ENCODE data around the gene HNRNPA2B1.

The HNRNPA2B1 gene

DNA sequence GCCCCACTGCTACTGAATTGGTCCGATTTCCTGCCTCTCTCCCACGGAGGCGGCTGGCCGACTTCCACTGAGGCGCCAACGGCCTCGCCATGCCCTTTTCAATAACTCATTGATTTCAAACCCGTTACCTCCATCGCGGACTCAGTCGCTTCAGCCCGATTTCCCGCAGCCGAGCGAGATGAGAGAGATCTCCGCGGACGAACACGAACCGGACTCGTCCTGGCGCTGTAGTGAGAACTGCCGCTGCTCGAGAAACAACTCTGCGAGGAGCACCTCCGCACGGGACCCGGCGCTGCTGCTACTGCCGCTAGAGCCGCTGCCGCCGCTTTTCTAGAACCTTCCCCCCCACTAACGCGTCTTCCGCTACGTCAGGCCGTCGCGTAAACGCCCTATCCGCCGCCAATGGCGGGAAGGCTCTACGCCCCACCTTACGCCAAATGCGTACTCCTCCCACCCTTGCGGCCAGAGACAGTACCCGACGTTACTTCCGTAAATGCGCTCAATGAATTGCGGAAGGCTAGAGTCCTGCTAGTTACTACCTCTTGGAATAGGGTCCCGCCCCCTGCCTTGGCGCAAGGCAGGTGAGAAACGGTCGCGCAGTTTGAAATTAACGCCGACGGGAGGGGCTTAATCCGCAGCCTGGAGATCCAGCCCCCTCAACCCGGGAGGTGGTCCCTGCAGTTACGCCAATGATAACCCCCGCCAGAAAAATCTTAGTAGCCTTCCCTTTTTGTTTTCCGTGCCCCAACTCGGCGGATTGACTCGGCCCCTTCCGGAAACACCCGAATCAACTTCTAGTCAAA lies at the start of gene HNRNPA2B1:
TSS of gene HNRNPA2B1 (minus strand) at position 303 of the 803 bp plus-strand sequence. CDS start at position 134, 169 bp downstream.
- Histone ChIP-seq H3K4me1 (ENCODE audit: control insufficient read depth, low read depth, low read length) (peaks cover 34% of the 10 kb centered on the region), H3K36me3 (ENCODE audit: control insufficient read depth, low read depth, low read length) (peaks cover 61% of the 10 kb centered on the region), H3K9me3 (ENCODE audit: control insufficient read depth, low read depth, low read length) (peaks cover 6% of the 10 kb centered on the region), H3K4me3 (ENCODE audit: low read length) (peak within 1 kb of the TSS; percentile 99), H3K9ac (ENCODE audit: low read length) (peak within 1 kb of the TSS; percentile 100), H3K27ac (ENCODE audit: low read length) (peak within 1 kb of the TSS; percentile 100), H3K27me3 (ENCODE audit: control insufficient read depth, insufficient read depth, low read length) (no peaks in the 10 kb centered on the region)

DNA sequence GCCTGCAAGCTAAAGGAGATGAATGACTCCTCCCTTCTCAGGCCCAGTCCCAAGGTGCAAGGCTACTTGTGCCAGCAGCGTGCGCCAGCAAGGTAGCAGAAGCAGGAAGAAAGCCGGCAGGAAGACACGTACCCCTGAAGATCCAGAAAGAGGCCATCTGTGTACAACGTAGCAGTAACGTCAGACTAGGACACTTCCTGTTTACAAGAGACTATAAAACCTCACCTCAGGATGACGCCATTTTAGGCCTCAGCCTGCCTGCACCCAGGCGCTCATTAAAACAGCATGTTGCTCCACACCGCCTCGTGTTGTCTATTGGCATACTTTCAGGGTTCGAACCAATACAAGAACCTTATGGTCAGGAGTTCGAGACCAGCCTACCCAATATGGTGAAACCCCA lies 49.7 kb upstream of the HNRNPA2B1 start:
- H3K36me3 ChIP-seq (ENCODE audit: control insufficient read depth, low read depth, low read length), result no peaks in the 10 kb centered on the region
- no peaks in the 10 kb centered on the region for H3K9me3 ChIP-seq (ENCODE audit: control insufficient read depth, low read depth, low read length)
- H3K9ac ChIP-seq (ENCODE audit: low read length), result no peak overlapping the region
- H3K4me3 ChIP-seq (ENCODE audit: low read length), result no peak overlapping the region
- no peaks in the 10 kb centered on the region for H3K4me1 ChIP-seq (ENCODE audit: control insufficient read depth, low read depth, low read length)
- no peak overlapping the region for H3K27ac ChIP-seq (ENCODE audit: low read length)
- H3K27me3 ChIP-seq (ENCODE audit: control insufficient read depth, insufficient read depth, low read length), result no peaks in the 10 kb centered on the region

DNA sequence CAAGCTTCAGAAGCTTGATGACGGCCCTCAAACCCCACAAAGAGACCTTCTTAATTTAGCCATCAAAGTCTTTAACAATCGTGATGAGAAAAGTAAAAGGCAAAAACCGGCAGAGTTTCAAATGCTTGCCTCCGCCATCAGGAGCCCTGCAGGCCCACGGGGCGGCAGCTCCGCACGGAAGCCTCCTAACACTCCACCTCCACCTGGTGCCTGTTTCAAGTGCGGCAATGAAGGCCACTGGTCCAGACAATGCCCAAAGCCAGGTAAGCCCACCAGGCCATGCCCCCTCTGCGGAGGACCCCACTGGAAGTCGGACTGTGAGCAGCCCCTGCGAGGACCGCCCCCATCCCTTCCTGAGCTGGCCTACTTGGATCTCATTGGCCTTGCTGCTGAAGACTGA lies 44.6 kb upstream of the HNRNPA2B1 start:
- Histone ChIP-seq H3K27me3 (ENCODE audit: control insufficient read depth, insufficient read depth, low read length) (no peaks in the 10 kb centered on the region), H3K9me3 (ENCODE audit: control insufficient read depth, low read depth, low read length) (no peaks in the 10 kb centered on the region), H3K36me3 (ENCODE audit: control insufficient read depth, low read depth, low read length) (no peaks in the 10 kb centered on the region)

DNA sequence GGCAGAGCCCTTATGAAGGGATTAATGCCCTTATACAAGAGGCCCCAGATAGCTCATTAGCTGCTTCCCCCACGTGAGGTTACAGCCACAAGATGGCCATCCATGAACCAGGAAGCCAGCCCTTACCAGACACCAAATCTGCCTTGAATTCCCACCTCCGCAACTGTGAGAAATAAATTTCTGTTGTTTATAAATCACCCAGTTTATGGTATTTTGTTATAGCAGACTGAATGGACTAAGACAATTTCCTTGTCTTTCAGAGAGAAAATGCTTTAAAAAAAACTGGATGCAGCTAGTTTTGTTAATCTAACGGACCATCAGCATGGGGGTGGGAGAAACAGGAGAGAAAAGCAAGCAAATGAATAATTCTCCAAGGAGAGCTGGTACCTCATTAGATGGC lies 37.5 kb upstream of the HNRNPA2B1 start:
- Histone ChIP-seq H3K9ac (ENCODE audit: low read length) (no peak overlapping the region), H3K4me3 (ENCODE audit: low read length) (no peak overlapping the region), H3K9me3 (ENCODE audit: control insufficient read depth, low read depth, low read length) (no peaks in the 10 kb centered on the region), H3K27ac (ENCODE audit: low read length) (no peak overlapping the region), H3K27me3 (ENCODE audit: control insufficient read depth, insufficient read depth, low read length) (no peaks in the 10 kb centered on the region), H3K36me3 (ENCODE audit: control insufficient read depth, low read depth, low read length) (no peaks in the 10 kb centered on the region), H3K4me1 (ENCODE audit: control insufficient read depth, low read depth, low read length) (no peaks in the 10 kb centered on the region)

More for the DNA sequence above, 44.6 kb upstream of the HNRNPA2B1 start:
- no peak overlapping the region for H3K9ac ChIP-seq (ENCODE audit: low read length)
- no peak overlapping the region for H3K27ac ChIP-seq (ENCODE audit: low read length)
- H3K4me3 ChIP-seq (ENCODE audit: low read length), result no peak overlapping the region
- no peaks in the 10 kb centered on the region for H3K4me1 ChIP-seq (ENCODE audit: control insufficient read depth, low read depth, low read length)

DNA sequence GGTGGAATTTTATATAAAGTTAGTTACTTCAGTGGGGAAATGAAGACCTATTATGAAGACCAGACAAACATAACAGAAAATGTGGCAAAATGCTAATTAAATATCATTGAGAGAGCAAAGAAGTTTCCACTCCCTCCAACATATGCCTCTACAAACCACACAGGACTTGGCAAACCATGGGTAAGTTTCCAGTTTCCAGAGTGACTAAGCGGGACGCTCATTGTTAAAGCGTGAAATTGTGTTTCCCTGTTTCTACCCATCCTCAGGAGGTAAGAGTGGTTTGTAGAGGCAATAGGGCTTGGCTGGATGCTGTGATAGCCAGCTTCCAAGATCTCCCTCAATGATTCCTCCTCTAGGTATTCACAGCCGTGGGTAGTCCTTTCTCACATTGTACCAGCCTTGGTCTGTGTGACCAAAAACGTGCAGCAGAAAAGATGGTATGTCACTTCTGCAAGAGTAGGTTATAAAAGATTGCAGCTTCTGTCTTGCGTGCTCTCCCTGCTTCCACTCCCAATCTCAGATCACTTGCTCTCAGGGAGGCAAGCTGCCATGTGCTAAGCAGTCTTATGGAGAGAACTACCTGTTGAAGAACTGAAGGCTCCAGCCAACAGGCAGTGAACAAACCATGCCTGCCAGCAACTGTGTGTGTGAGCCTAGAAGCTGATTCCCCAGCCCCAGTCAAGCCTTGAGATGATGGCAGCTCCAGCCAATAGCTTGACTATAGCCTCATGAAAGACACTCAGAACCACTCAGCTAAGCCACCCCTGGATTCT lies 36.7 kb upstream of the HNRNPA2B1 start:
- Histone ChIP-seq H3K4me3 (ENCODE audit: low read length) (no peak overlapping the region), H3K9me3 (ENCODE audit: control insufficient read depth, low read depth, low read length) (no peaks in the 10 kb centered on the region), H3K27me3 (ENCODE audit: control insufficient read depth, insufficient read depth, low read length) (no peaks in the 10 kb centered on the region), H3K4me1 (ENCODE audit: control insufficient read depth, low read depth, low read length) (no peaks in the 10 kb centered on the region), H3K27ac (ENCODE audit: low read length) (no peak overlapping the region), H3K36me3 (ENCODE audit: control insufficient read depth, low read depth, low read length) (no peaks in the 10 kb centered on the region), H3K9ac (ENCODE audit: low read length) (no peak overlapping the region)

DNA sequence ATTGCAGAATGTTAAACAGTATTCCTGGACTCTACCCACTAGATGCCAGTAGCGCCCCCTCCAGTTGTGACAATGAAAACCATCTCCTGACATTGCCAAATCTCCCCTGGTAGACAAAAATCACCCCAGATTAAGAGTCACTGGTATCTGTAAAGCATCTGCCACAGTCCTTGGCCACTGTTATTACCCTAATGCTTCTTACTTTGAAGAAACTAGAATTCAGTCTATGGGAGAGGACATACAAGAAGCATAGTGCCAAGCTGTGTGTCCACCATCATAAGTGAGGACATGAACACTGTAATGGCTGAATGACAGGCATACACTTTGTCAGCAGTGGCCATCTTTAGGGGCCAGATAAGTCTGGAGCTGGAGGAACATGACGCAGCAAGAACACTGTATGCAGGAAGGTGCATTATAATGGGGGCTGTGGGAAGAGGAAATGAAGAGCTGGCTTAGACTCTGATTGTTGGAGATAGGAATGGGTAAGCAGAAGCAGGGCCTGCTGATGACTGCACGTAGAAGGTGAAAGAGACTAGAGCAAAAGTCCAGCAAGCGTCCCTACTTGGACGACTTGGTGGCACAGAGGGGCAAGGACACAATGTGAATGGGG lies 33.5 kb upstream of the HNRNPA2B1 start:
- Histone ChIP-seq H3K27ac (ENCODE audit: low read length) (no peak overlapping the region), H3K36me3 (ENCODE audit: control insufficient read depth, low read depth, low read length) (no peaks in the 10 kb centered on the region), H3K4me3 (ENCODE audit: low read length) (no peak overlapping the region), H3K9me3 (ENCODE audit: control insufficient read depth, low read depth, low read length) (no peaks in the 10 kb centered on the region), H3K27me3 (ENCODE audit: control insufficient read depth, insufficient read depth, low read length) (no peaks in the 10 kb centered on the region), H3K4me1 (ENCODE audit: control insufficient read depth, low read depth, low read length) (no peaks in the 10 kb centered on the region), H3K9ac (ENCODE audit: low read length) (no peak overlapping the region)

DNA sequence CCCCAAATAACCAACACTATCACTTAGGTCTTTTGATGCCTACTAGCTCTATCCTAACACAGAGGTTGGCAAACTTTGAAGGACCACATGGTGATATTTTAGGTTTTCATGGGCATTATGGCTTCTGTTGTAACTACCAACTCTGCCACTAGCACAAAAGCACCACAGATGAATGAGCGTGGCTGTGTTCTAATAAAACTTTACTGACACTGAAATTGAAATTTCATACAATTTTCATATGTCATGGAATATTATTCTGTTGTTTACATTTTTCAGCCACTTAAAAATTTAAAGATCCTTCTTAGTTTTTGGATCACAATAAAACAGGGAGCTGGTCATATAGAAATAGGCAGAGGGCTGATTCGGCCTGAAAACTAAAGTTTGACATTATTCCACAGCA lies 27.4 kb upstream of the HNRNPA2B1 start:
- Histone ChIP-seq H3K4me3 (ENCODE audit: low read length) (no peak overlapping the region), H3K27ac (ENCODE audit: low read length) (no peak overlapping the region), H3K27me3 (ENCODE audit: control insufficient read depth, insufficient read depth, low read length) (no peaks in the 10 kb centered on the region), H3K9me3 (ENCODE audit: control insufficient read depth, low read depth, low read length) (no peaks in the 10 kb centered on the region), H3K36me3 (ENCODE audit: control insufficient read depth, low read depth, low read length) (no peaks in the 10 kb centered on the region), H3K4me1 (ENCODE audit: control insufficient read depth, low read depth, low read length) (no peaks in the 10 kb centered on the region), H3K9ac (ENCODE audit: low read length) (no peak overlapping the region)

DNA sequence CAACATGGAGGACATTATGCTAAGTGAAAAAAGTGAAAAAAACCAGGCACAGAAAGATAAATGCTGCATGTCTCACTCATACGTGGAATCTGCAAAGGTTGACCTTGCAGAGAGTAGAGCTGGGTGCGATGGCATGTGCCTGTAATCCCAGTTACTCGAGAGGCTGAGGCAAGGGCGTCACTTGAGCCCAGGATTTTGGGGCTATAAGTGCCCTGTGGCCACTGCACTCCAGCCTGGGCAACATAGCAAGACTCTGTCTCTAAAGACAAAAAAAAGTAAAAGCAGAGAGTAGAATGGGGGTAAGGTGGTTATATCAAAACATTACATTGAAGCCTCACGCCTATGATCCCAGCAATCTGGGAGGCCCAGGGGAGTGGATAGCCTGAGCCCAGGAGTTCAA lies 23.8 kb upstream of the HNRNPA2B1 start:
- Histone ChIP-seq H3K27me3 (ENCODE audit: control insufficient read depth, insufficient read depth, low read length) (no peaks in the 10 kb centered on the region), H3K4me1 (ENCODE audit: control insufficient read depth, low read depth, low read length) (no peaks in the 10 kb centered on the region), H3K9me3 (ENCODE audit: control insufficient read depth, low read depth, low read length) (no peaks in the 10 kb centered on the region), H3K27ac (ENCODE audit: low read length) (no peak overlapping the region), H3K36me3 (ENCODE audit: control insufficient read depth, low read depth, low read length) (no peaks in the 10 kb centered on the region), H3K9ac (ENCODE audit: low read length) (no peak overlapping the region), H3K4me3 (ENCODE audit: low read length) (no peak overlapping the region)

DNA sequence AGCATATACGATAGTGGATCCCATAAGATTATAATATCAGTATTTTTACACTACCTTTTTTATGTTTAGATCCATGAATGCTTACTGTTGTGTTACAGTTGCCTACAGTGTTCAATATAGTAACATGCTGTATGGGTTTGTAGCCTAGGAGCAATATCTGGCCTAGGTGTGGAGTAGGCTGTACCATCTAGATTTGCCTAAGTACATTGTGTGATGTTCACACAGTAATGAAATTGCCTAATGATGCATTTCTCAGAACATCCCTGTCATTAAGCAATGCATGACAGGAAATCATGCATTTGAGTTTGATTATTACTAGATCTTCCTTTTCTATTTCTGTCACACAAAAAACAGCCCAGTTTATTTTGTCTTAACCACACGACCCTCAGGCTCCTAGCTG lies 15.5 kb upstream of the HNRNPA2B1 start:
- Histone ChIP-seq H3K9ac (ENCODE audit: low read length) (no peak overlapping the region), H3K27me3 (ENCODE audit: control insufficient read depth, insufficient read depth, low read length) (no peaks in the 10 kb centered on the region), H3K27ac (ENCODE audit: low read length) (no peak overlapping the region), H3K4me1 (ENCODE audit: control insufficient read depth, low read depth, low read length) (no peaks in the 10 kb centered on the region), H3K36me3 (ENCODE audit: control insufficient read depth, low read depth, low read length) (peaks cover 25% of the 10 kb centered on the region), H3K9me3 (ENCODE audit: control insufficient read depth, low read depth, low read length) (no peaks in the 10 kb centered on the region), H3K4me3 (ENCODE audit: low read length) (no peak overlapping the region)

DNA sequence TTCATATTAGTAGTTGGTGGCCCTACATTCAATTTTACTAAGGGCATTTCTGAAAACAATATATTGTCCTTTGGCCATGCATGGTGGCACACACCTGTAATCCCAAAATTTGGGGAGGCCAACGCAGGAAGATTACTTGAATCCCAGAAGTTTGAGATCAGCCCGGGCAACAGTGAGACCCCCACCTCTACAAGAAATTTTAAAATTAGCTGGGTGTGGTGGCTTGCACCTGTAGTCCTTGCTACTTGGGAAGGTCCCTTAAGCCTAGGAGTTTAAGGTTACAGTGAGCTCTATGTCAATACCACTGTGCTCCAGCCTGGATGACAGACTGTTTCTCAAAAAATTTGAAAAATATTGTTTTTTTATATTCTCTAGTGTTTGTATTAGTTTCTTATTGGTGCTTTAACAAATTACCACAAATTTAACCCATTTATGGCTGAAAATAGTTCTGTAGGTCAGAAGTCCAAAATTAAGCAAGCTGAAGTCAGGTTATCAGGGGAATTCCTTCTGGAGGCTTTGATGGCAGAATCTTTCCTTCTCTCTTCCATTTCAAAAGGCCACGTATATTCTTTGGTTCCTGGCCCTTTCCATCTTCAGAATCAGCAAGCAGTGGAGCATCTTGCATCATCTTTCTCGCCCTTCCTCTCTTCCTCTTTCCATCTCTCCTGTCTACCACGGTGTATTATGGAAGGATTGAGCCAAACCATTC lies 13.4 kb upstream of the HNRNPA2B1 start:
- Histone ChIP-seq H3K36me3 (ENCODE audit: control insufficient read depth, low read depth, low read length) (peaks cover 46% of the 10 kb centered on the region), H3K27ac (ENCODE audit: low read length) (no peak overlapping the region), H3K27me3 (ENCODE audit: control insufficient read depth, insufficient read depth, low read length) (no peaks in the 10 kb centered on the region), H3K4me3 (ENCODE audit: low read length) (no peak overlapping the region), H3K9me3 (ENCODE audit: control insufficient read depth, low read depth, low read length) (no peaks in the 10 kb centered on the region), H3K4me1 (ENCODE audit: control insufficient read depth, low read depth, low read length) (no peaks in the 10 kb centered on the region), H3K9ac (ENCODE audit: low read length) (peak overlapping the region; percentile 39)

Measured in iPS-18a (cell line).